ENCODE data around the gene CASZ1.

CASZ1 gene

GRCh38 chr1:10658396-10659066 lies 137.9 kb downstream of the CASZ1 start:
- no peak for DNase-seq (ENCODE audit: low read depth in 1 of 2, low spot score in 1 of 2)

DNA sequence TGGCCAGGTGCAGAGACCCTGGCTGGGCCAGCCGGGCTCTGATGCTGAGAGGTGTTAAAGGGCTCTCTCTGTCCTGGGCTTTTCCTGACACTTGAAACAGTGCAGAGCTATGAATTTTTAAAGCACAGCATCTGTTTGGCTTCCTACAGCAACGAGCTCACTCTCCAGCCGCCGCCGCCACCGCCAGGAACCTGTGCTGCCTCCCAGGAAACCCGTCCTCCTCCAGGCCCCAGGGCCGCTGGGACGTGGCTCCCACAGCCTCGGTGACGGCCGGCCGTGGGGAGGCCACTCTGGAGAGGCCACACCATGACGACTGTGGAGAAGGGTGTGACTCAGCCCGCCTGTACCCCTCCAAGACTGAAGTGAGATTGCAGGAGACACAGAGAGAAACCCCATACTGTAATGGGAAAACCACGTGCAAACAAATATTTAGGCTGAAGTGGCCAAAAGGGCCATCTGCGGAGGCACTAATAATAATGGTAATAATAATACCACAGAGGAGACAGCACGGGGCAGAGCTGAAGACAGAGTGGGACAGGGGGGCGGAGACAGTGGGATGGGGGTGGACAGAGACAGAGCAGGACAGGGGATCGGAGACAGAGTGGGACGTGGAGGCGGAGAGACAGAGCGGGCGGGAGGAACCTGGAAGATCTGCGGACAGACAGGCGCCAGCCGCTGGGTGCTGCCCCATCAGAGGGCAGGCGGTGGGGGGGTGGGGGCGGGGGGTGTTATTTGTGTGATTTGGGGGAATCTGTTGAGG lies 139.2 kb downstream of the CASZ1 start:
- no peak for DNase-seq (ENCODE audit: low read depth in 1 of 2, low spot score in 1 of 2)

DNA sequence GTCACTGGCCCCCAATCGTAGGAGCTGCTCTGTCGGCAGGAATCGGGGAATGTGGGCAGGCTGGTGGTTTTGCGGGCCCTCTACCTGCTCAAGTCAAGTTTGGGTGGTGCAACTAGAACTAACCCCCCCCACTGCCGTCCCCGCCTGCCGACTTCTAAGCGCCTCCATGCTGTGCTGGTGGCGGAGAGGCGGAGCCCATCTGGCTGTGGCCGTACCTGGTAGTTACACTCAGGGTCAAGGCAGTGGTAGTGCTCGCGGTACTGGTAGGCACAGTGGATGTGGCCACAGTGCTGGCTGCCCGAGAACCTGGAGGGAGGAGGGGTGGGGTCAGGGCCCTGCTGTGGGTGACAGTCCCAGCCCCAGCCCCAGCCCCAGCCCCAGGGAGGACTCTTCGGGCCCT lies 140.0 kb downstream of the CASZ1 start:
- DNase-seq (ENCODE audit: low read depth in 1 of 2, low spot score in 1 of 2), result no peak

GRCh38 chr1:10655002-10655401 lies 141.4 kb downstream of the CASZ1 start:
- no peak for DNase-seq (ENCODE audit: low read depth in 1 of 2, low spot score in 1 of 2)

GRCh38 chr1:10653370-10654125 lies 142.9 kb downstream of the CASZ1 start:
- DNase-seq (ENCODE audit: low read depth in 1 of 2, low spot score in 1 of 2), result no peak

DNA sequence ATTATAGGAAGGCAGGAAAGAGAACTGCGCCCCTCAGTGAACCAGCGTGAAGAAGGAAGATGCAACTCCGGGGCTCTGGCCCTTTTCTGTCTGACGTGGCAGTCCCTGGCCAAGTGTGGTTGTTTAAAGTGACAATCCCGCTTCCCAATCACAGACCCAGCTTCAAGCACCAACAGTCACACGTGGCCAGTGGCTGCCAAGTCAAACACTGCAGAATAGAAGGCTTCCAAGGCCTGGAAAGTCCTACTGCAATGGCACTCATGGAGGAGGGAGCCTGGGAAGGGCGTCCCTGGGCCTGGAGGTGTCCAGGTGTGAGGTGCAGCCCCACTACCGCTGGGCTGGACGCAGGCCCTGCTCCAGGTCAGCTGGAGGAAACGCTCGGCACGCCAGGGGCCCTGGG lies 143.8 kb downstream of the CASZ1 start:
- no peak for DNase-seq (ENCODE audit: low read depth in 1 of 2, low spot score in 1 of 2)

- DNase-seq (ENCODE audit: low read depth in 1 of 2, low spot score in 1 of 2), result no peak
Measured at GRCh38 chr1:10651793-10652192, 144.7 kb downstream of the CASZ1 start.

- DNase-seq (ENCODE audit: low read depth in 1 of 2, low spot score in 1 of 2), result no peak
Measured at GRCh38 chr1:10651389-10651766, 145.1 kb downstream of the CASZ1 start.

DNA sequence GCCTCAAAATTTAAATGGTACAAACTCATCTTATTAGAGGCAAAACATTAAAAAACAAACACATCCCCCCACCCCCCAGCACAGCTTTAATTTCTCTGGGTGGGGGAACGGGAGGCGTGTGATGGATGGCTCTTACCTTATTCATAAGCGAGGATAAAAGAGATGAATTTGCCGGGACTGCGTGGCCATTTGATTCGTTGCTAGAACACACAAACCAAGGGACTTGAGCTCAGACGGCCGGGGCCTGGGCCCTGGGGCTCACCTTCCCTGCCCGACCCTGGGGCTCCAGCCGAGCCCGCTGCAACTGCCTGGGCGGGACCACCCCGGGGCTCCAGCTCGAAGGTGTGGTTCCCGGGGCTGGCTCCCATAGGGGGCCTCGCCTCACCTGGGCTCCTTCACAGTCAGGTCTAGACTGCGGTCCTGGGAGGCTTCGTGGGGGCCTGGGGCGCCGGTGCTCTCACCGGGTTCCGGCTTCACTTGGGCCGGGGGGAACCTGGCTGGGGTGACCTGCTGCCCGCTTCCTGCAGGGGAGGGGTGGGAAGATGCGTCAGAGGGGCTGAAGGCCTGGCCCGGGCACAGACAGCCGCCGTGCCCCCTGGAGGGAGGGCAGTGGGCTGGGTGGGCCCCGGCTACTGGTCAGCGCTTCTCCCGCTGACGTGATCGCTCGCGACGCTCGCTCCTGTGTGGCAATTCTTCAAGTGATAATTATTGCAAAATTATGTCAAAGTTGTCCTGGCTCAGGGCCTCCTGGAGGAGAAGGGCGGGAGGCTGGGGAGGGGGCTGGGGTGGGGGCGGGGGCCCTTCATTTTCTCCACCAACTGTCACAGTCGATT lies 145.7 kb downstream of the CASZ1 start:
- no peak for DNase-seq (ENCODE audit: low read depth in 1 of 2, low spot score in 1 of 2)

- no peak for DNase-seq (ENCODE audit: low read depth in 1 of 2, low spot score in 1 of 2)
Measured at GRCh38 chr1:10649517-10650201, 146.8 kb downstream of the CASZ1 start.

GRCh38 chr1:10648689-10649516 lies 147.5 kb downstream of the CASZ1 start:
- DNase-seq (ENCODE audit: low read depth in 1 of 2, low spot score in 1 of 2), result no peak

DNA sequence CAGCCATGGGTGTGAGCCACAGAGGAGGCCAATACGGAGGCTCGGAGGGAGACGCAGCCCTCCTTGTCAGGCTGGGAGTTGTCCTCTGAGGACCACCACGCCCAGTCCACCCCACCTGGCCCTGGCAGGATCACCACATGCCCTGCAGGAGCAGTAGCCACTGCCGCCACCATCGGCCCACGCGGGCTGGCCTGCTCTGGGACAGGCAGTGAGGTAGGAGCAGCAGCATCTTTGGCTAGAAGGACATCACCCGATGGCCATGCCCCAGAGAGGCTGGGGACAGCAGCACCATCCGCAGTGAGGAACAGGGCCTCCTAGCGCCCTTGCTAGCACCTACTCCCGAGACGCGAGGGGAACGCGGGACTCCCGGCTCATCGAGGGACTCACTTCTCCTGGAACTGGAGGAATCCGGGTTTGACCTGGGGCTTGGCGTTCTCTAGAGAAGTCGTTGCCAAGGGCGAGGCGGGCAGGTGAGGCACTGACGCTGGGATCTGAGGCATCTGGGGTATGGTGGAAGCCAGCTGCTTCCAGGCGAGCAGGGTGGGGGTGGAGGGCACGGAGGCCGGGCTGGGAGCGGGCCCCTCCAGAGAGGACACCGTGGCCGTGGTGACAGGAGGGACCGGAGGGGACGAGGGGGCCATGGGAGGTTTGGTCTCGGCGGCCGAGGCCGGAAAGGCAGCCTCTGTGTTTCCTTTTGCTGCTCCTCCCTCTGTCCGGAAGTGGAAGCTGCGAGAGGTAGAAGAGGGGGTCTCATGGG lies 148.9 kb downstream of the CASZ1 start:
- DNase-seq (ENCODE audit: low read depth in 1 of 2, low spot score in 1 of 2), result no peak

- DNase-seq (ENCODE audit: low read depth in 1 of 2, low spot score in 1 of 2), result no peak
Measured at GRCh38 chr1:10646347-10646861, 150.0 kb downstream of the CASZ1 start.

- no peak for DNase-seq (ENCODE audit: low read depth in 1 of 2, low spot score in 1 of 2)
Measured at GRCh38 chr1:10644307-10645128, 151.9 kb downstream of the CASZ1 start.

DNA sequence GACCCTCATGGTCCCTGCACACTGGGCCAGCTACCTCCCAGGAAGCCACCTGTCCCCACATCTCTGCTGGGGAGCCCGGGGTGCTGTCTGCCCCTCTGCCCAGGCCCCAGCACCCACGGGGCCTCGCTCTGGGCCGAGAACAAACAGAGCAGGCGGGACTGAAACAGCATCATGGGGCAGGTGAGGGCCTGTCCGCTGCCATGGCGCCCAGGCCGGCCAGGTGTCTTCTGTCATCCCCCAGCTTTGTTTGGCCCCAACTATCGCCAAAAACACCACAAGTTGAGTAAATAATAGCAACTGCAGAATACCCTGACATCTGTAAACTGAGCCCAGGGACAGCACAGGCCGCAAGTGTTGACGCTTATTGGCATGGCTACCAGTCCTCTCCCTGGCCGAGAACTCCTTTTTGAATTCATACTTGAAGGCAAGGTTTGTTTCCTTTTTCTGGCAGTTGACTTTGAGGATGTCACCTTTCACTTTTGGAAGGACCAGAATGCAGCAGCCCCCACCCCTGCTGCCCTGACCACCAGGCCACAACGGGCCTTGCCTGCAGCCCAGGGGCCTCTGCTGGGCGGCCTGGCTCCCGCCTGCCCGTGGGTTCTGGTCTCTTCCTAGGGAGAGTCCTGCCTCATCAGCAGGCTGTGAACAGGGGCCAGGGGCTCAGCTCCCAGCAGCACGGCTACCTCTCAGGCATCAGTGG lies 152.7 kb downstream of the CASZ1 start:
- no peak for DNase-seq (ENCODE audit: low read depth in 1 of 2, low spot score in 1 of 2)

DNA sequence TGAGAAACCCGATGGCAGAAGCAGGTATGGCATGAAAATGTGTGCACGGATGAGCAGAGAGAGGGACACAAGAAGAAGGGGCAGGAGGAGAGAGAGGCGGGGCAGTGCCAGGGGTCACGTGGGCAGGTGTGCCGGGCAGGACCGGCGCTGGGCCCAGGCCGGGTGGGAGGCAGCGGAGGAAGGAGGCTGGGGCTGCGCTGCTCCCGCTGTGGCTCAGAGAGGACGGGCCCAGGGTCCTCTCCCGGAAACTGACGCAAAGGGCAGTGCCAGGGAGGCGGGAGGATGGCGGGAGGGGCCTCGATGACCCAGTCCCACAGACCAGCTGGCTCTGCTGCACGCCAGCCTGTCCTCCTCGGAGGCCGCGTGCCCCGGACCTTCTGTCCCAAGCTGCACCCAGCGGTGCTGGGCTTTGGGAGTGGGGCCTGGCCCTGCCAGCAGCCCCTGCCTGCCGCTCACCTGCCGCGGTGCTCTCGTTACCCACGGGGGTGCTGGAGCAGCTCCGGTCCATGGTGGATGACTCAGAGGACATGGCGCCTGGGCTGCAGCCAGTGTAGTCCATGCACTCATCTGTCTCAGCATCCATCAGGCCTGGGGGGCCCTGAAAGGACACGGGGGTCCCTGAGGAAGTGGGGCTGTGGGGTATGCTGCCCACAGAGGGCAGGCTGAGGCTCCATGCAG lies 153.9 kb downstream of the CASZ1 start:
- DNase-seq (ENCODE audit: low read depth in 1 of 2, low spot score in 1 of 2), result no peak

DNA sequence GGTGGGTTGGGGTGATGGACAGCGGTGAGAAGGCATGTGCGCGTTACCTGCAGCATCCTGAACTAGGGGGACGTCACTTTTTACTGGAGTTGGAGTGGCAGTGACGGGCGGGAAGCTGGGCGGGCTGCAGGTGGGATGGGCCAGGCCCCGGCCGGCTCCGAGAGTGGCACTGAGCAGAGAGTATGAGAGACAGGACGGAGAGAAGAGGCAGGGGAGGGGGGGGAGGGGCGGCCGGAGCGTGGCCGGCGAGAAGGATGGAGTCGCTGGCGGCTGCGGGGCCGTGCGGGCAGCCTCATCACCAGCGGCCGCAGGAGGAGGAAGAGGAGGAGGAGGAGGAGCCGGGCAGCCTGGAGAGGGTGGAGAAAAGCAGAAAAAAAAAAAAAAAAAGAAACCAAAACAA lies 154.5 kb downstream of the CASZ1 start:
- no peak for DNase-seq (ENCODE audit: low read depth in 1 of 2, low spot score in 1 of 2)
